ENCODE results near the gene FHOD1.
A peak's percentile ranks its signal among the peaks of the same experiment; 100 is the strongest.

The FHOD1 gene

GRCh38 chr16:67249178-67250044, 2.1 kb upstream of the FHOD1 start:
- DNase-seq (ENCODE audit: low read depth in 2 of 2), result no peak

- no peak for DNase-seq (ENCODE audit: low read depth in 2 of 2)
Measured at GRCh38 chr16:67248401-67249177, 1.3 kb upstream of the FHOD1 start, which contains the start of gene SLC9A5. TSS of gene SLC9A5 (plus strand) at chr16:67248979. CDS start at chr16:67249015, 36 bp downstream.

DNA sequence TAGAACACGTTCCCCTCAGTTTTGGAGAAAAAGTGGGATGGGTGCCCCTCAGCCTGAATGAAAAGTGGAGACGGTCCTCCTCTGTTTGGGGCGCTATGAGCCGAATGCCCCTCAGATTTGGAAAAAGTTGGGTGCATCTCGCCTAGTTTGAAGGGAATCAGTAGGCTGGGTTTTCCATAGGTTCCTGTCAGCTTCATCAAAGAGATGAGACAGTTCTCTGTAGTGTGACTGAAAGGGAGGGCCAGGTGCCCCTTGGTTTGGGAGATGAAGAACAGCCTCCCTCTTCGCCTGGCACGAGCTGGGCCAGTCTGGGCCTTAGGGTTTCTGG, 756 bp upstream of the FHOD1 start:
- DNase-seq (ENCODE audit: low read depth in 2 of 2), result no peak

DNA sequence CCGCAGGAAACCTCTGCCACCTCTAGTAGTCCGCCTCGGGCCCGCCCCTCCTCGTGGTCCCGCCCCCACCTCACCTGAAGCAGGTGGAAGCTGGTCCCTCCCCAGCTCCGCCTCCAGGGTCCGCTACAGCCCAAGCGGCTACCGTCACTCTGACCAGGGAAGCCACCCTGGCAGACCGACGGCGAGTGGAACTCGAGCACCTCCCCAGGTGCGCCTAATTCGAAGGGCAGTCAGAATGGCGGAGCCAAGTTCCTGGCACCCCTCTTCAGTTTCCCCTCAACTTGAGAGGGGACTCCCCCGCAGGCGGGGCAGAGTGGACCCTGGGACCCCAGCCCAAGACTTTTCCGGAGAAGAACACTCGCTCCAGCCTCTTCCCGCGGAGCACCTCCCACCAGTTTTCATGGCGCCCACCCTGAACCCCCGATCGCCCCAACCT, 507 bp downstream of the FHOD1 start:
- DNase-seq (ENCODE audit: low read depth in 2 of 2), result no peak

GRCh38 chr16:67246081-67246755, 1.1 kb downstream of the FHOD1 start:
- DNase-seq (ENCODE audit: low read depth in 2 of 2), result peak in 1 of 2 donors; percentile 46

DNA sequence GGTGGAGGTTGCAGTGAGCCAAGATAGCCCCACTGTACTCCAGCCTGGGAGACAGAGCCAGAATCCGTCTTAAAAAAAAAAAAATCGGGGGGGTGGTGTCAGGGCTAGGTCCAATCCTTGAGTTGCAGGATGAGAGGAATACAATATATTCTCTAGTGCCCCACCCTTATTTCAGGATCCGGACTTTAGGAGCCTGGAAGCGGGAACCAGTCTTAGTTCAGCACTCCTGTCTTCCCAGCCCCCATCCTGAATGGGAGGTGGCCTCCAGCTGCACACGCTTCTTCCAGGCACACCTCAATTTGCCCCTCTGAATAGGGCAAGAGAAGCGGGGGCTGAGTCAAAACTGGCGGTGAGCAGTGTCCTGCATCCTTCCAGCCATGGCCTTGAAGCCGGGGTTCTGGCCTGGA, 1.6 kb downstream of the FHOD1 start:
- no peak for DNase-seq (ENCODE audit: low read depth in 2 of 2)

DNA sequence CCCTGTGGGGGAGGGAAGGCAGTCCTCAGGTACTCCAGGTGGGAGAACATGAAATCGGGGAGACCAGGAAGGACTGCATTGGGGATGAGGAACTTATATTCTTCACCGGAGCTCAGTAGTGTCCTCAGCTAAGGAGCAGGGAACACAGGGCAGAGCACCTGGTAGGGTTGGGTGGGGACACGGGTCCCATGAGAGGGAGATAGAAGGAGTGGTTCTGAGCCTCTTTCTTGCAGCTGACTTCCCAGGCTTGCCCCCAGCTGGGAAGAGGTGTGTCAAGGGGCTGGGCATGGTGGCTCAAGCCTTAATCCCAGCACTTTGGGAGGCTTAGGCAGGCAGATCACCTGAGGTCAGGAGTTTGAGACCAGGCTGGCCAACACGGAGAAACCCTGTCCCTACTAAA, 2.1 kb downstream of the FHOD1 start:
- DNase-seq (ENCODE audit: low read depth in 2 of 2), result no peak

- DNase-seq (ENCODE audit: low read depth in 2 of 2), result peak; percentile 59 to 65
Measured at GRCh38 chr16:67244387-67245185, 2.7 kb downstream of the FHOD1 start.

DNA sequence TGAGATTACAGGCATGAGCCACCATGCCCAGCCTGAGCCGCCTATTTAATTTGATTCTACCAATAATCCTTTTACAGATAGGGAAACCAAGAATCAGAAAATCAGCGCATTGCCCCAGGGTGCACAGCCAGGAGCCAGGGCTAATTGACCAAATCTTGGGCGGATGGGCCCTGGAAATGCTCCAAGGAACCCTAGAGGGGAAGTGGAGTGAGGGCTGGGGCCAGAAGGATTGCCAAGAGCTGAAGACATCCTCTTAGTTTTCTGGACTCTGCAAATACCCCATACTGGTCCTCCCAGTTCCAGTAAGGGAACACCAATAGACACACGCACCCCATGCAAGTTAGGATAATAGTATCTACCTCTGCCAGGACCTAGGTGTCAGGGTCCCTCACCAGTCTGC, 3.8 kb downstream of the FHOD1 start:
- no peak for DNase-seq (ENCODE audit: low read depth in 2 of 2)

DNA sequence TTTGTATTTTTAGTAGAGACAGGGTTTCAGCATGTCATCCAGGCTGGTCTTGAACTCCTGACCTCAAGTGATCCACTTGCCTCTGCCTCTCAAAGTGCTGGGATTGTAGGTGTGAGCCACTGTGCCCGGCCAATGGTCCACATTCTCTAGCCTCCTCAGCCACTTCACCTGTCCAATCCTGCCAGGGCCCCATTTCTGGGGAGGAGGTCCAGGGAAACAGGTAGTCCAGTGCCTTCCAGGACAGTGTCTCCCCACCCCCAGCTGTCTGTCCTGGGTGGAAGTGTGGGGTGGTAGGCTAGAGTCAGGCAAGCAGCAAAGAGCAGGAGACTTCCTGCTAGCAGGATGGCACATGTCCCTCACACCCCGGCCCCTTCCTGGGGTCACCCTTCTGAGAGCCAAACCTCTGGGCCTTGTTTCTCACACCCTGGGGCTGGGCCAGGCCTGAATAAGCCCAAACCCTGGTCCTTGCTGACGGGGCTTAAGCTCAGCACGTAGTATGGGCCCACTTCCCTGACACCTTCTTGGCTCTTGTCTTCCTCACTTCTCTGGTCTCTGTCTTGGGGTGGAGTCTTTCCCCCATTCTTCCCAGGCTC, 5.0 kb downstream of the FHOD1 start:
- DNase-seq (ENCODE audit: low read depth in 2 of 2), result no peak

DNA sequence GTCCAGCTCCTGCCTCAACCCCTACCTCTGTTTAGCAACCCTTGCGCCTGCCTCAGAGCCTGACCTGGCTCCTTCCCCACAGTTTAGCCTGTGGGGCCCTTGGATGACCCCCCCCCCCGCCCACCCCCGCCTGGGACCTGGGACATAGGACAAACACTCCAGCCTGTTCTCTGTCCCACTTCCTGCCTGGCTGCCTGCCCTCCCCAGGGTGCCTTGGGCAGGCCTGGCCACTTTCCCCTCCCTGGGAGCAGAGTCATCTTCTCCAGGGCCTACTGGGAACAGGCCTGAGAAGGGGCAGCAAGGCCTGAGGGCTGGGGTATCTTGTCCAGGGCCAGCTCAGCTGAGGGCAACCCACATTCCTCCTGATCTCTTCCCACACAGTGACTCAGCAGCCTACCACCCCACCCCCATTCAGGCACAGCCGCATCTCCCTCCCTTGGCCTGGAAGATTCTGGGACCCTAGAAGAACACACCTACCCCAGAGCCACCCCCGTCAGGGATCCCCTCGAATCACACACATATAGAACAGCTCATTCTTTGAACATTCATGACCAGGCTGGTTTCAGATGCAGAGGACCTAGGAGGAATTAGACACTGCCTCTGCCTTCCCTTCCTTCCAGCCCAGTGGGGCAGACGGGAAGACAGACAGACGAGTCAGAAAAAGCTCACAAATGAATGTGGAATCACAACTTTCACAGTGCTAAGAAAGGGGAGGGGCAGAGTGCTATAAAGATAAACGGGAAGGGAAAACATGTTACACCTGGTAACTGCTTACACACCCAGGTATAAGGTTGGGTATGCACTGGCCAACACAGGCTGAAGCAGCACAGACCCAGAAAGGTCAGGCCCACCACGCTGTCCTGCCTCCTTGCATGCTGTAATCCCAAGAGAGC, 6.0 kb downstream of the FHOD1 start:
- no peak for DNase-seq (ENCODE audit: low read depth in 2 of 2)

GRCh38 chr16:67240506-67240905, 6.8 kb downstream of the FHOD1 start:
- no peak for DNase-seq (ENCODE audit: low read depth in 2 of 2)

GRCh38 chr16:67238806-67239470, 8.3 kb downstream of the FHOD1 start:
- DNase-seq (ENCODE audit: low read depth in 2 of 2), result no peak

DNA sequence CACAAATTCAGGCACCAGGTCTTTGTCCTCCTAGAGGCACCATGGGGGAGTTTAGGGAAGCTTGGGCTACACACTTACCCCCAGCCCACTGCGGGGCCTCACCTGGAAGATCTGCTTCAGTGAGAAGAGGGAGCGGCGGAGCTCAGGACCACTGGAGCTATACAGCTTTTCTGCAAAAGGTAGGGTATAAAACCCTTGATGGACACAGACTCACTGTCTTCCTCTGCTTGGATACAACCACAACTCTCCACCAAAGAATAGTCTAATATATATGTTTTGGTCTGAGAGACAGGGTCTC, 9.1 kb downstream of the FHOD1 start:
- DNase-seq (ENCODE audit: low read depth in 2 of 2), result no peak

GRCh38 chr16:67237396-67238277, 9.6 kb downstream of the FHOD1 start:
- DNase-seq (ENCODE audit: low read depth in 2 of 2), result no peak

DNA sequence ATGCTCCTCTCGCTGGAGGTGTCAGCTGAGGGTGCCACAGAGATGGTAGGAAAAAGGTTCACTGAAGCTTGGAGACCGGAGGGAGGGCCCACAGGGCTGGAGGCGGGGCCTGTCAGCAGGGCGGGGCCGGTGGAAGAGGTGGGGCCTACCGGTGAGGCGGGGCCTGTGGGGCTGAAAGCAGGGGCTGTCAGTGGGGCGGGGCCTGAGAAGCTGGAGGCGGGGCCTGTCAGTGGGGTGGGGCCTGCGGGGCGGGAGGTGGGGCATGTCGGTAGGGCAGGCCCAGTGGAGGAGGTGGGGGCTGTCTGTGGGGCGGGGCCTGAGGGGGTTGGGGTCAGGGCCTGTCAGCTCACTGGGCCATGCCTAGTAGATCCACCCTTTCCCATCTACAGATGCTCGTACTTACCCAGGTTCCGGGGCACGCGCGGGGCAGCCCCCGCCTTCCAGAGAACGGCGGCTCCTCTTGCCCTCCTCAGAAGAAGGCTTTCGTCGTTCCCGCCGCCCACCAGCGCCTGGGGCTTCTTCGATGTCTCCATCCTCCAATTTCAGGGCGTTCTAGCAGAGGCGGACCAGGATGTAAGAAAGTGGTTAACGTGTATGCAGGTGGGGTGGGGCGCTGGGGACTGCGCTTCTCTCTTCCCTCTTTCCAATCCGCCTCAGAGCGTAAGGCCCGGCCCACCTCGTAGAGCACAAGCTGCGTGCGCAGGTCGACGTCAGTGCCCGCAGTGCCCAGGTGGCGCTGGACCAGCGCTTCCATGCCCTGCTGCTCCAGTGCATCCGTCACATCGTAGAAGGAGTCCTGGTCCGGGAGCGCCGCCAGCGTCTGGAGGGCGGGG, 10.5 kb downstream of the FHOD1 start:
- peak; percentile 67 to 71 for DNase-seq (ENCODE audit: low read depth in 2 of 2)

- no peak for DNase-seq (ENCODE audit: low read depth in 2 of 2)
Measured at GRCh38 chr16:67235816-67236562, 11.3 kb downstream of the FHOD1 start.

All from activated CD4-positive, alpha-beta T cell treated with anti-CD3 and anti-CD28 coated beads for 24 hours (primary cell).